HepG2 (cell line): ENCODE results near the gene ABTB2. TPM values are rescaled to one million over a fixed set of nuclear protein-coding genes. Genes with fewer than 3 reads are reported as not detected.

ENCODE experiments used
- ATAC-seq: fragments of 200-7000 bp; cut with Tn5 transposase; 3 replicates; pipeline ENCODE4 v1.9.1; 2020; ENCODE audit warnings: mild to moderate bottlenecking, moderate library complexity
- BruUV-seq: library from RNA; stranded (reverse); fragments of 400-500 nt; replicated peaks from 2 replicates; lab custom pipeline; 2021; lab: Mats Ljungman, UMichigan
- CTCF ChIA-PET: fragments of 300-600 bp; formaldehyde crosslinking; extraction: SDS; loops from one replicate; lab custom pipeline; 2021; ENCODE audit warnings: low total read pairs, inconsistent platforms, low intra/inter-chr PET ratio; lab: Yijun Ruan, JAX
- POLR2A ChIA-PET: fragments of 350-600 bp; sonication (Branson Sonifier 250); formaldehyde crosslinking; loops from one replicate; lab custom pipeline; 2020; ENCODE audit warnings: antibody characterized with exemption, inconsistent platforms; lab: Yijun Ruan, JAX
- DNase-seq: peaks from one replicate; pipeline ENCODE4 v3.0.0-alpha.2; 2015; ENCODE audit warnings: low spot score
- FAIRE-seq: peaks from 3 replicates; lab custom pipeline; 2011; peaks lifted over from hg19 to GRCh38; lab: Jason Lieb, UNC
- H2AFZ ChIP-seq: one replicate; pipeline ENCODE4 v1.6.1; 2011; ENCODE audit warnings: low read length, inconsistent platforms
- H3K27ac ChIP-seq: fragments of 300-600 bp; 3 replicates; pipeline ENCODE4 v1.8.0; 2011; ENCODE audit warnings: mixed run types, mild to moderate bottlenecking, mixed read lengths, low read length, inconsistent platforms; ENCODE audit not compliant: insufficient read depth; ENCODE audit errors: extremely low read length
- H3K27me3 ChIP-seq, 2 experiments: fragments of 200-600 bp in 1 of 2; 2 replicates in 1 of 2; 3 replicates in 1 of 2; pipeline versions ENCODE4 v1.6.0 to v1.8.0; 2011; ENCODE audit warnings: low read length in 2 of 2, mild to moderate bottlenecking in 2 of 2, moderate library complexity in 2 of 2, inconsistent platforms in 1 of 2; ENCODE audit not compliant: insufficient read depth in 2 of 2, control insufficient read depth in 1 of 2
- H3K36me3 ChIP-seq, 2 experiments: fragments of 200-600 bp in 1 of 2; replicated peaks in 1 of 2; 2 replicates in 1 of 2; 3 replicates in 1 of 2; pipeline versions ENCODE4 v1.5.1 to v1.8.0; 2011; ENCODE audit warnings: low read length in 2 of 2, inconsistent platforms in 1 of 2; ENCODE audit not compliant: insufficient read depth in 2 of 2, control insufficient read depth in 1 of 2
- H3K4me1 ChIP-seq: 2 replicates; pipeline ENCODE4 v1.5.1; 2012; ENCODE audit warnings: low read length, inconsistent platforms; ENCODE audit not compliant: insufficient read depth
- H3K4me2 ChIP-seq: 2 replicates; pipeline ENCODE4 v1.6.0; 2011; ENCODE audit warnings: low read depth, low read length, inconsistent platforms
- H3K4me3 ChIP-seq, 3 experiments: fragments of 200-600 bp in 1 of 3; sonication (generic), shearing (Covaris generic) in 1 of 3; replicated peaks in 1 of 3; 2 replicates each; pipeline ENCODE4 v1.5.1; 2011 to 2016; ENCODE audit warnings: low read length in 3 of 3, inconsistent platforms in 2 of 3, low read depth in 2 of 3, mild to moderate bottlenecking in 2 of 3, control low read depth in 1 of 3, mixed read lengths in 1 of 3; ENCODE audit not compliant: insufficient read depth in 1 of 3
- H3K79me2 ChIP-seq: one replicate; pipeline ENCODE4 v1.6.1; 2011; ENCODE audit warnings: low read length, inconsistent platforms; ENCODE audit not compliant: insufficient read depth
- H3K9ac ChIP-seq: 2 replicates; pipeline ENCODE4 v1.6.0; 2011; ENCODE audit warnings: mild to moderate bottlenecking, low read depth, low read length, inconsistent platforms; ENCODE audit not compliant: insufficient read depth
- H3K9me3 ChIP-seq: 2 replicates; pipeline ENCODE4 v1.5.1; 2012; ENCODE audit warnings: mild to moderate bottlenecking, low read length
- H4K20me1 ChIP-seq: 2 replicates; pipeline ENCODE4 v1.6.0; 2011; ENCODE audit warnings: inconsistent platforms, mild to moderate bottlenecking, low read length, moderate library complexity; ENCODE audit not compliant: insufficient read depth
- ATRX ChIP-seq: sonication (generic); formaldehyde crosslinking; IDR thresholded peaks from 2 replicates; pipeline ENCODE4 v1.4.0; 2020; ENCODE audit warnings: missing genetic modification reagents, borderline replicate concordance
- ERF ChIP-seq: IDR thresholded peaks from 2 replicates; pipeline ENCODE4 v1.6.1; 2018; ENCODE audit warnings: missing biosample characterization, missing genetic modification reagents
- FOXA1 ChIP-seq, 2 experiments: fragments of 450-650 bp in 1 of 2; sonication (generic) in 1 of 2; formaldehyde crosslinking in 1 of 2; IDR thresholded peaks; 2 replicates each; pipeline versions ENCODE4 v1.4.0 to v1.6.1; 2016 to 2020; ENCODE audit warnings: missing genetic modification reagents in 1 of 2
- GATAD2A ChIP-seq: IDR thresholded peaks from 2 replicates; pipeline ENCODE4 v1.6.1; 2016
- IRX3 ChIP-seq: sonication (generic); formaldehyde crosslinking; IDR thresholded peaks from 2 replicates; pipeline ENCODE4 v1.8.1; 2023; ENCODE audit warnings: mild to moderate bottlenecking, low read depth, missing genetic modification reagents, borderline replicate concordance
- KMT2A ChIP-seq: sonication (generic); formaldehyde crosslinking; IDR thresholded peaks from 2 replicates; pipeline ENCODE4 v1.4.0; 2020; ENCODE audit warnings: missing genetic modification reagents
- MAFF ChIP-seq: IDR thresholded peaks from 2 replicates; pipeline ENCODE4 v1.6.1; 2011; ENCODE audit warnings: low read depth, low read length, improper control_type of control experiment
- SALL1 ChIP-seq: sonication (generic); formaldehyde crosslinking; IDR thresholded peaks from 2 replicates; pipeline ENCODE4 v1.8.0; 2022; ENCODE audit warnings: mild to moderate bottlenecking, missing genetic modification reagents
- TCF12 ChIP-seq, 2 experiments: fragments of 450-650 bp in 1 of 2; sonication (generic) in 1 of 2; formaldehyde crosslinking in 1 of 2; IDR thresholded peaks; 2 replicates each; pipeline versions ENCODE4 v1.6.1 to v1.8.0; 2017 to 2022; ENCODE audit warnings: antibody characterized with exemption in 1 of 2, mild to moderate bottlenecking in 1 of 2, missing genetic modification reagents in 1 of 2, moderate library complexity in 1 of 2
- ZEB1 ChIP-seq: IDR thresholded peaks from 2 replicates; pipeline ENCODE4 v1.6.1; 2012; ENCODE audit warnings: mild to moderate bottlenecking, low read depth, inconsistent platforms; ENCODE audit not compliant: insufficient replicate concordance
- ZNF317 ChIP-seq: sonication (generic); formaldehyde crosslinking; IDR thresholded peaks from 2 replicates; pipeline ENCODE4 v1.5.0; 2020; ENCODE audit warnings: mild to moderate bottlenecking, missing genetic modification reagents
- ZNF501 ChIP-seq: sonication (generic); formaldehyde crosslinking; IDR thresholded peaks from 2 replicates; pipeline ENCODE4 v1.5.1; 2020; ENCODE audit warnings: mild to moderate bottlenecking, moderate library complexity, missing genetic modification reagents
- ZNF547 ChIP-seq: sonication (generic); formaldehyde crosslinking; IDR thresholded peaks from 2 replicates; pipeline ENCODE4 v1.5.1; 2020; ENCODE audit warnings: mild to moderate bottlenecking, missing genetic modification reagents
- ZNF674 ChIP-seq: sonication (generic); formaldehyde crosslinking; IDR thresholded peaks from 2 replicates; pipeline ENCODE4 v1.5.0; 2020; ENCODE audit warnings: low read depth, mild to moderate bottlenecking, missing genetic modification reagents
- ZNF772 ChIP-seq: sonication (generic); formaldehyde crosslinking; IDR thresholded peaks from 2 replicates; pipeline ENCODE4 v1.5.0; 2020; ENCODE audit warnings: mild to moderate bottlenecking, missing genetic modification reagents
- ZNF788 ChIP-seq: sonication (generic); formaldehyde crosslinking; IDR thresholded peaks from 2 replicates; pipeline ENCODE4 v1.5.0; 2020; ENCODE audit warnings: mild to moderate bottlenecking, missing genetic modification reagents, borderline replicate concordance
- WGBS: methylation state at CpG from one replicate; pipeline ENCODE4 v1.1.6; 2017; ENCODE audit warnings: low lambda C conversion rate; 5-methylcytosine and 5-hydroxymethylcytosine counted together
- in situ Hi-C: cut with HindIII; loops from 2 replicates; pipeline ENCODE4 v1.10.0; 2017; ENCODE audit warnings: low pct_unique_long_range_greater_than_20kb; ENCODE audit not compliant: extremely low pct_ligation_motif_present
- intact Hi-C: fragments of 100-400 bp; cut with micrococcal nuclease; formaldehyde crosslinking; loops from one replicate; pipeline ENCODE4 v1.10.0; 2022; ENCODE audit not compliant: unreplicated experiment
- polyA plus RNA-seq, 8 experiments: library from polyadenylated mRNA; depleted of rRNA in 3 of 8; stranded (reverse) in 7 of 8; unstranded in 1 of 8; fragments of >200 nt; fragmentation: Illumina TruSeq in 4 of 8; extraction: Trizol in 4 of 8; gene quantifications; 2 replicates each; pipeline versions ENCODE4 v1.2.1 to v1.2.3, GENCODE V29; 2011 to 2016; ENCODE audit warnings: low read depth in 4 of 8, missing spikeins in 1 of 8, mixed read lengths in 1 of 8; ENCODE audit not compliant: insufficient read depth in 1 of 8
- total RNA-seq, 5 experiments: library from RNA; depleted of rRNA; stranded (reverse); fragments of >200 nt; fragmentation: Illumina TruSeq; extraction: Trizol; gene quantifications; 2 replicates each; pipeline ENCODE4 v1.2.3, GENCODE V29; 2016; ENCODE audit warnings: low read depth in 1 of 5
- TF ChIP-seq, protein P1 (sequence below): IDR thresholded peaks from 2 replicates; pipeline ENCODE4 v1.6.1; 2016; ENCODE audit warnings: missing compliant biosample characterization, missing genetic modification reagents, borderline replicate concordance
- TF ChIP-seq, protein P2 (sequence below): IDR thresholded peaks from 2 replicates; pipeline ENCODE4 v1.6.1; 2016; ENCODE audit warnings: mild to moderate bottlenecking
- TF ChIP-seq, protein P3 (sequence below): sonication (generic); formaldehyde crosslinking; IDR thresholded peaks from 2 replicates; pipeline ENCODE4 v1.5.0; 2020; ENCODE audit warnings: mild to moderate bottlenecking, missing genetic modification reagents

Gene ABTB2
- total and polyA plus RNA-seq, 2 of the 13 experiments (the other 11 are each of a cell fraction or from before 2014, with no cell fraction given) = 5.1 to 15.4 TPM

DNA sequence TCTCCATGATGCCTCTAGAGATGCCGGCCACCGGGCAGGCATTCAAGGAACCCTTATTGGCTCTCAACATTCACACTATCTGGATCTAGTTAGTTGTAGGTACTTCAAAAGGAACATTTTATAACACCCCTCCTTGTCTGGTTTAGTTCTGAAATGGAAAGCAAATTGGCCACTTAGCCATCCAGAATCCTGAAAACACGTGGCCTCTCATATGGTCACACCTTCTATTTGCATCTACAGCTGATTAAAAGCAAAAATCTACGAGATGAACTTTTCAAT, 29.2 kb downstream of the ABTB2 start (continued):
- TF ChIP-seq TCF12 (IDR thresholded peaks at IDR 0.05) (no peak), TCF12 (CRISPR knock-in tag; IDR thresholded peaks at IDR 0.05) (no peak), ZNF501 (CRISPR knock-in tag) (no peak)
- TF ChIP-seq, protein P1, sequence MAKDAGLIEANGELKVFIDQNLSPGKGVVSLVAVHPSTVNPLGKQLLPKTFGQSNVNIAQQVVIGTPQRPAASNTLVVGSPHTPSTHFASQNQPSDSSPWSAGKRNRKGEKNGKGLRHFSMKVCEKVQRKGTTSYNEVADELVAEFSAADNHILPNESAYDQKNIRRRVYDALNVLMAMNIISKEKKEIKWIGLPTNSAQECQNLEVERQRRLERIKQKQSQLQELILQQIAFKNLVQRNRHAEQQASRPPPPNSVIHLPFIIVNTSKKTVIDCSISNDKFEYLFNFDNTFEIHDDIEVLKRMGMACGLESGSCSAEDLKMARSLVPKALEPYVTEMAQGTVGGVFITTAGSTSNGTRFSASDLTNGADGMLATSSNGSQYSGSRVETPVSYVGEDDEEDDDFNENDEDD (CRISPR knock-in tag) = no peak
- TF ChIP-seq, protein P2, sequence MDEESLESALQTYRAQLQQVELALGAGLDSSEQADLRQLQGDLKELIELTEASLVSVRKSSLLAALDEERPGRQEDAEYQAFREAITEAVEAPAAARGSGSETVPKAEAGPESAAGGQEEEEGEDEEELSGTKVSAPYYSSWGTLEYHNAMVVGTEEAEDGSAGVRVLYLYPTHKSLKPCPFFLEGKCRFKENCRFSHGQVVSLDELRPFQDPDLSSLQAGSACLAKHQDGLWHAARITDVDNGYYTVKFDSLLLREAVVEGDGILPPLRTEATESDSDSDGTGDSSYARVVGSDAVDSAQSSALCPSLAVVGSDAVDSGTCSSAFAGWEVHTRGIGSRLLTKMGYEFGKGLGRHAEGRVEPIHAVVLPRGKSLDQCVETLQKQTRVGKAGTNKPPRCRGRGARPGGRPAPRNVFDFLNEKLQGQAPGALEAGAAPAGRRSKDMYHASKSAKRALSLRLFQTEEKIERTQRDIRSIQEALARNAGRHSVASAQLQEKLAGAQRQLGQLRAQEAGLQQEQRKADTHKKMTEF (CRISPR knock-in tag) = no peak

DNA sequence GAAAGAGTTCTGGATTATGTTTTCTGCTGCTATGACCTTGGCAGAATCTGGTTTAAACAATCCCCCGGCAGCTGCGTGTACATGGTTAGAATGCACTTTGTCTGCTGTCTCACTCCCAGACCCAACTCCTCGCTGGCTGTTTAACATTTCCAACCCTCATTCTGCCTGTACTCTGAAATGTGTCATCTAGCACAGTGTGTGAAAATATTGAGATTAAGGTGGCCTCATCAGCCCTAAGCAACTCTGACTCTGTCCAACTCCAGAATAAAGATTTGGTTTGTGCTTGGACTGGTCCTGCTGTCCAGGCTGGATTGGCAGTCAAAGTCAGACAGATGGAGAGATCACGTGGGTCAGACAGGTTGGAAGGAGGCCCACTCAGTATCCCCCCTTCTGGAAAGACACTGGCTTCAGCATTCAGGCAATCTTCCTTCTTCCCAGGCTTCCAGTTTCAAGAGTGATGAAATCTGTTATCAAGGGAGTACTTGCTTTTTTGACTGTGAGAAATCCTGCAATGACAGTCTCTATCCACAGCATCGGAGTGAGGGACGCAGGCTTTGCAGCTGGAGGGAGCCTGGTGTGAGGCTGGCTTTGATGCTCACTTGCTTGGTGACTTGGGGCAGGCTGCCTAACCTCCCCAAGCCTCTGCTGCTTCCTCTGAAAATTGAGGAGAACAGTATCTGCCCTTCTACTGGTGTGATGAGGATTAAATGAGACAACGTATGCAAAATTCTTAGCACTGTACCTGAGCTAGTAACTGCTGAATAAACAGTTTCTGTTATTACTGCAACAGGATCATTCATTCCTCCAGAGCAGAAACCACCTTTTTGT, 29.8 kb downstream of the ABTB2 start:
- no peak for DNase-seq
- CTCF ChIA-PET = no interaction called here
- Histone ChIP-seq H3K4me1 (peaks cover 57% of the 10 kb centered on the region), H3K36me3 (no peaks in the 10 kb centered on the region), H3K4me3 (no peak overlapping the region), H3K4me2 (peak overlapping the region; percentile 37), H4K20me1 (no peaks in the 10 kb centered on the region), H3K27ac (peak overlapping the region; percentile 0), H3K9me3 (no peaks in the 10 kb centered on the region), H3K79me2 (peaks cover 22% of the 10 kb centered on the region), H2AFZ (no peak overlapping the region), H3K9ac (no peak overlapping the region), H3K27me3 (no peaks in the 10 kb centered on the region)
- intact Hi-C loops = no loop called here
- in situ Hi-C loops = no loop called here
- peak; percentile 81 for ATAC-seq
- FAIRE-seq = peak; percentile 37
- no TSS peak for BruUV-seq
- 58% methylated on average over 7 of the region's 7 CpGs for WGBS
- POLR2A ChIA-PET = no interaction called here
- TF ChIP-seq IRX3 (CRISPR knock-in tag) = no peak
- TF ChIP-seq GATAD2A (CRISPR knock-in tag) = 0 out of 2 replicates have a peak, but pooled peaks have one; percentile 12
- 0 out of 2 replicates have a peak, but pooled peaks have one; percentile 0 for TF ChIP-seq ZNF547 (CRISPR knock-in tag)
- 0 out of 2 replicates have a peak, but pooled peaks have one; percentile 36 for TF ChIP-seq SALL1 (CRISPR knock-in tag)
- peak; percentile 99 for TF ChIP-seq ZNF317 (CRISPR knock-in tag)
- TF ChIP-seq MAFF = peak; percentile 75
- peak; percentile 24; the same call in 1 of the 2 replicates for TF ChIP-seq ZNF772 (CRISPR knock-in tag)
- TF ChIP-seq ZNF788 (CRISPR knock-in tag) = 0 out of 2 replicates have a peak, but pooled peaks have one; percentile 32
- TF ChIP-seq ZEB1 = no peak
- peak; percentile 26; the same call in 1 of the 2 replicates for TF ChIP-seq ERF (CRISPR knock-in tag)
- TF ChIP-seq FOXA1 (IDR thresholded peaks at IDR 0.05) = no peak
- no peak for TF ChIP-seq FOXA1 (CRISPR knock-in tag; IDR thresholded peaks at IDR 0.05)
- TF ChIP-seq KMT2A (CRISPR knock-in tag) = peak; percentile 30; the same call in 1 of the 2 replicates
- no peak for TF ChIP-seq ZNF674 (CRISPR knock-in tag)
- TF ChIP-seq, protein P3, sequence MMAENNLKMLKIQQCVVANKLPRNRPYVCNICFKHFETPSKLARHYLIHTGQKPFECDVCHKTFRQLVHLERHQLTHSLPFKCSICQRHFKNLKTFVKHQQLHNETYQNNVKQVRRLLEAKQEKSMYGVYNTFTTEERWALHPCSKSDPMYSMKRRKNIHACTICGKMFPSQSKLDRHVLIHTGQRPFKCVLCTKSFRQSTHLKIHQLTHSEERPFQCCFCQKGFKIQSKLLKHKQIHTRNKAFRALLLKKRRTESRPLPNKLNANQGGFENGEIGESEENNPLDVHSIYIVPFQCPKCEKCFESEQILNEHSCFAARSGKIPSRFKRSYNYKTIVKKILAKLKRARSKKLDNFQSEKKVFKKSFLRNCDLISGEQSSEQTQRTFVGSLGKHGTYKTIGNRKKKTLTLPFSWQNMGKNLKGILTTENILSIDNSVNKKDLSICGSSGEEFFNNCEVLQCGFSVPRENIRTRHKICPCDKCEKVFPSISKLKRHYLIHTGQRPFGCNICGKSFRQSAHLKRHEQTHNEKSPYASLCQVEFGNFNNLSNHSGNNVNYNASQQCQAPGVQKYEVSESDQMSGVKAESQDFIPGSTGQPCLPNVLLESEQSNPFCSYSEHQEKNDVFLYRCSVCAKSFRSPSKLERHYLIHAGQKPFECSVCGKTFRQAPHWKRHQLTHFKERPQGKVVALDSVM (CRISPR knock-in tag) = no peak
- no peak for TF ChIP-seq ATRX (CRISPR knock-in tag)
